ENCODE measurements around the gene PCP2. TPM values are rescaled to one million over a fixed set of nuclear protein-coding genes. Genes with fewer than 3 reads are reported as not detected.

PCP2 gene
- polyA plus RNA-seq, 2 of the 4 experiments (the other 2 are of a cell fraction), result 0.19 TPM; not detected in 1

- 54% methylated on average over 6 of the region's 6 CpGs for WGBS (ENCODE audit: missing lambda C conversion rate)
- ATAC-seq (no peak), FAIRE-seq (no peak), DNase-seq (ENCODE audit: low read depth in 1 of 2, low spot score in 1 of 2) (no peak)
- ChIA-PET CTCF (interaction anchor here (3.1 to 4.0 kb wide), 2 partner anchors 9 to 30 kb away, joined by 13 to 26 read pairs; no protein-coding TSS in a partner anchor), POLR2A (no interaction called here)
- no peak overlapping the region for H3K27ac ChIP-seq
- no peak for TF ChIP-seq EHF (CRISPR knock-in tag; IDR thresholded peaks at IDR 0.05)
- H3K4me2 ChIP-seq, result no peak overlapping the region
- 0 out of 3 replicates have a peak, but pooled peaks cover 5% of the 10 kb centered on the region for H3K4me1 ChIP-seq
- H3K9me3 ChIP-seq, result no peaks in the 10 kb centered on the region
- H3K4me3 ChIP-seq, result no peak overlapping the region
These were observed 35.3 kb downstream of the PCP2 start for GRCh38 chr19:7598180-7598579.

GRCh38 chr19:7597689-7598088 is 35.8 kb downstream of the PCP2 start:
- no peak overlapping the region for H3K27ac ChIP-seq
- H3K4me1 ChIP-seq, result 0 out of 3 replicates have a peak, but pooled peaks cover 5% of the 10 kb centered on the region
- TF ChIP-seq MAZ (IDR thresholded peaks at IDR 0.05; ENCODE audit: borderline replicate concordance, low read depth, low read length) (no peak), CBX2 (IDR thresholded peaks at IDR 0.05; ENCODE audit: borderline replicate concordance, low read depth) (no peak), NFE2L2 (conservative IDR thresholded peaks at IDR 0.05; ENCODE audit: low read length) (no peak), KDM1A (IDR thresholded peaks at IDR 0.05; ENCODE audit: low read depth) (no peak), HEYL (CRISPR knock-in tag; IDR thresholded peaks at IDR 0.05) (no peak), MAFK (IDR thresholded peaks at IDR 0.05; ENCODE audit: partially characterized antibody) (no peak), BCL3 (IDR thresholded peaks at IDR 0.05) (no peak), CHD2 (IDR thresholded peaks at IDR 0.05; ENCODE audit: low read length, partially characterized antibody) (no peak), RAD21 (conservative IDR thresholded peaks at IDR 0.05 in 1 of 2, IDR thresholded peaks at IDR 0.05 in 1 of 2) (no peak), RNF2 (IDR thresholded peaks at IDR 0.05; ENCODE audit: borderline replicate concordance, low read depth) (no peak), HOXB13 (CRISPR knock-in tag; IDR thresholded peaks at IDR 0.05; ENCODE audit: low read depth) (no peak), ZNF302 (CRISPR knock-in tag; IDR thresholded peaks at IDR 0.05) (no peak), CTCF (IDR thresholded peaks at IDR 0.05) (no peak), ESRRA (IDR thresholded peaks at IDR 0.05; ENCODE audit: borderline replicate concordance, low read length) (no peak), EP300 (IDR thresholded peaks at IDR 0.05) (no peak)
- ChIA-PET POLR2A (interaction anchor here (0.5 kb wide), 1 partner anchor 25 kb away, joined by 3 read pairs; no protein-coding TSS in a partner anchor), CTCF (interaction anchor here (1.0 to 4.0 kb wide), 4 partner anchors 10 to 496 kb away, joined by 3 to 26 read pairs (median 8); no protein-coding TSS in a partner anchor)
- no peak overlapping the region for H3K4me2 ChIP-seq
- DNase-seq (ENCODE audit: low read depth in 1 of 2, low spot score in 1 of 2) (peak; percentile 18 to 34), FAIRE-seq (no peak), ATAC-seq (peak; percentile 46 to 68; a peak in 3 of 6 replicates)
- 72% methylated on average over 9 of the region's 9 CpGs for WGBS (ENCODE audit: missing lambda C conversion rate)
- no peak overlapping the region for H3K4me3 ChIP-seq
- no peaks in the 10 kb centered on the region for H3K9me3 ChIP-seq

GRCh38 chr19:7596211-7596937 is 37.1 kb downstream of the PCP2 start:
- 48% methylated on average over 28 of the region's 70 CpGs for WGBS (ENCODE audit: missing lambda C conversion rate)
- Histone ChIP-seq H3K9me3 (no peaks in the 10 kb centered on the region), H3K4me2 (peak overlapping the region; percentile 93), H3K4me1 (0 out of 3 replicates have a peak, but pooled peaks cover 5% of the 10 kb centered on the region), H3K4me3 (peak overlapping the region; percentile 85), H3K27ac (peak overlapping the region; percentile 80 to 91)
- DNase-seq (ENCODE audit: low read depth in 1 of 2, low spot score in 1 of 2) (no peak), ATAC-seq (no peak), FAIRE-seq (no peak)
- POLR2A ChIA-PET, result interaction anchor here (1.0 kb wide), 1 partner anchor 91 kb away, joined by 4 read pairs; no protein-coding TSS in a partner anchor
- CTCF ChIA-PET, result interaction anchor here (0.9 to 4.0 kb wide), 6 partner anchors 11 to 494 kb away, joined by 3 to 26 read pairs (median 5); partner anchors contain the start of gene TRAPPC5
- TF ChIP-seq EHMT2 (IDR thresholded peaks at IDR 0.05; ENCODE audit: low read depth) (no peak), MAX (IDR thresholded peaks at IDR 0.05) (no peak), JUNB (IDR thresholded peaks at IDR 0.05) (no peak), FOSB (CRISPR knock-in tag; IDR thresholded peaks at IDR 0.05) (no peak), RARB (CRISPR knock-in tag; IDR thresholded peaks at IDR 0.05) (no peak), HEYL (CRISPR knock-in tag; IDR thresholded peaks at IDR 0.05) (no peak), HDAC2 (IDR thresholded peaks at IDR 0.05) (no peak), MYC (IDR thresholded peaks at IDR 0.05; ENCODE audit: borderline replicate concordance, low read length) (no peak), HOXA7 (CRISPR knock-in tag; IDR thresholded peaks at IDR 0.05) (no peak), CTCF (IDR thresholded peaks at IDR 0.05) (no peak), GATA3 (IDR thresholded peaks at IDR 0.05; ENCODE audit: borderline replicate concordance) (no peak), E2F6 (IDR thresholded peaks at IDR 0.05; ENCODE audit: borderline replicate concordance, low read depth) (no peak), SMC3 (IDR thresholded peaks at IDR 0.05) (no peak), NFE2L2 (conservative IDR thresholded peaks at IDR 0.05; ENCODE audit: low read length) (no peak), CBX2 (IDR thresholded peaks at IDR 0.05; ENCODE audit: borderline replicate concordance, low read depth) (no peak)

Data from A549 (cell line).